KG1 (cell line): Measurements from ENCODE around the gene MAPK8IP3.

Source experiments
- DNase-seq: peaks from one replicate; lab custom pipeline; 2025; lab: John Stamatoyannopoulos, UW

Gene MAPK8IP3

GRCh38 chr16:1705688-1706385, at the start of gene MAPK8IP3:
TSS of gene MAPK8IP3 (plus strand) at chr16:1706195. CDS start at chr16:1706340, 145 bp downstream.
- DNase-seq: peak; percentile 78

- DNase-seq: no peak
Observed at GRCh38 chr16:1656808-1657617, 49.0 kb upstream of the MAPK8IP3 start.

GRCh38 chr16:1657841-1658240, 48.2 kb upstream of the MAPK8IP3 start:
- no peak for DNase-seq

- no peak for DNase-seq
Observed at GRCh38 chr16:1659031-1659430, 47.0 kb upstream of the MAPK8IP3 start.

GRCh38 chr16:1661826-1662225, 44.2 kb upstream of the MAPK8IP3 start:
- no peak for DNase-seq

- DNase-seq: no peak
Observed at GRCh38 chr16:1662543-1662942, 43.5 kb upstream of the MAPK8IP3 start.

GRCh38 chr16:1665829-1666228, 40.2 kb upstream of the MAPK8IP3 start:
- no peak for DNase-seq

GRCh38 chr16:1666316-1666715, 39.7 kb upstream of the MAPK8IP3 start:
- no peak for DNase-seq

GRCh38 chr16:1667271-1667670, 38.7 kb upstream of the MAPK8IP3 start:
- no peak for DNase-seq

GRCh38 chr16:1667916-1668315, 38.1 kb upstream of the MAPK8IP3 start:
- no peak for DNase-seq

GRCh38 chr16:1668612-1669319, 37.2 kb upstream of the MAPK8IP3 start:
- DNase-seq: no peak

GRCh38 chr16:1669698-1670097, 36.3 kb upstream of the MAPK8IP3 start:
- DNase-seq: no peak

- no peak for DNase-seq
Observed at GRCh38 chr16:1670371-1670770, 35.6 kb upstream of the MAPK8IP3 start.

GRCh38 chr16:1670866-1671265, 35.1 kb upstream of the MAPK8IP3 start:
- no peak for DNase-seq

GRCh38 chr16:1673424-1674151, 32.4 kb upstream of the MAPK8IP3 start:
- no peak for DNase-seq

GRCh38 chr16:1674306-1674705, 31.7 kb upstream of the MAPK8IP3 start:
- DNase-seq: no peak

- DNase-seq: no peak
Observed at GRCh38 chr16:1674751-1675664, 31.0 kb upstream of the MAPK8IP3 start.

- DNase-seq: no peak
Observed at GRCh38 chr16:1676661-1677060, 29.3 kb upstream of the MAPK8IP3 start.

GRCh38 chr16:1677339-1677738, 28.7 kb upstream of the MAPK8IP3 start:
- DNase-seq: no peak

GRCh38 chr16:1677942-1678499, 28.0 kb upstream of the MAPK8IP3 start, which contains the start of gene JPT2:
TSS of gene JPT2 (plus strand) at chr16:1678279. CDS start at chr16:1678313, 34 bp downstream.
- peak; percentile 89 for DNase-seq
